Right hindlimb (tissue), 1 donor: ENCODE results near the gene AJAP1.
"Not testable (repeated sequence)": the region's sequence is repeated elsewhere in the genome, so short reads cannot be mapped to it uniquely, and the experiment has no call there.

Experiments used
- DNase-seq: peaks from one replicate; pipeline ENCODE4 v3.0.0-alpha.2; 2018

The AJAP1 gene

GRCh38 chr1:4658643-4659628, 4.5 kb downstream of the AJAP1 start:
- peak; percentile 29 for DNase-seq

GRCh38 chr1:4660917-4661594, 6.6 kb downstream of the AJAP1 start:
- no peak for DNase-seq

DNA sequence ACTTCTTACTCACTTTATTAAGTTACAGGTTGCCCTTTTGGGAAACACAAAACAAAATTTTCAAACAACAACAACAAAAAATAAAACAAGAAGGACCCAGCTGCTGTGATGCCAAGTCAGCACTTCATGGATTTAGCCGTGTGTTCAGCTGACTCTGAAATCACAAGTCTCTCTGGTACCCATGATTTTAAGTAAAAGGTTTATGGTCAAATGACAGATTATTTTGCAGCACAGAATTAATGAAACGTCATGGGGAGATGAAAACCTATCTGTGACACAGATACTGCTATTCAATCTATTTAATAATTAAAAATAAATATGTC, 7.1 kb downstream of the AJAP1 start:
- DNase-seq = no peak

- no peak for DNase-seq
These were observed 7.8 kb downstream of the AJAP1 start for GRCh38 chr1:4662168-4662567.

- no peak for DNase-seq
These were observed 8.3 kb downstream of the AJAP1 start for GRCh38 chr1:4662723-4663122.

- DNase-seq = no peak
These were observed 9.7 kb downstream of the AJAP1 start for GRCh38 chr1:4664095-4664494.

DNA sequence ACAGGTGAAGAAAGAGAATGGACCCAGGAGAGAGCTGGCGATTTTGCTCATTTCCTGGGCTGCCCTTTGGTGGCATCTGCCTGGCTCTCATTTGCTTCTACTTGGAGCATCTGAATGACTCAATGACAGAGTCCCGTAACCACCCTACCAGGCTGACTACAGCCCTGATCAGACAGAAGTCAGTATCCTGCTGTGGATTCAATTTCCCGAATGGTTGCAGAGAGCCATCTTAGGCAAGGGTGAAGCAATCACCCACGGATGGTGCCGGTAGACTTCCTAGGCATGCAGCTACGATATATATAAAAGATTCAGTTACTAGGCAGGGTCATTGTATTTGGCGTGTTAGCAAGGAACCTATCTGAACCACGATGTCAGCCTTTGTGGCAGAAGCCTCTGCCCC, 10.2 kb downstream of the AJAP1 start:
- DNase-seq = no peak

GRCh38 chr1:4665456-4665855, 11.0 kb downstream of the AJAP1 start:
- no peak for DNase-seq

GRCh38 chr1:4666683-4667082, 12.3 kb downstream of the AJAP1 start:
- not testable (repeated sequence) for DNase-seq

GRCh38 chr1:4668743-4669700, 14.6 kb downstream of the AJAP1 start:
- DNase-seq = no peak

GRCh38 chr1:4670265-4670664, 15.9 kb downstream of the AJAP1 start:
- DNase-seq = no peak

DNA sequence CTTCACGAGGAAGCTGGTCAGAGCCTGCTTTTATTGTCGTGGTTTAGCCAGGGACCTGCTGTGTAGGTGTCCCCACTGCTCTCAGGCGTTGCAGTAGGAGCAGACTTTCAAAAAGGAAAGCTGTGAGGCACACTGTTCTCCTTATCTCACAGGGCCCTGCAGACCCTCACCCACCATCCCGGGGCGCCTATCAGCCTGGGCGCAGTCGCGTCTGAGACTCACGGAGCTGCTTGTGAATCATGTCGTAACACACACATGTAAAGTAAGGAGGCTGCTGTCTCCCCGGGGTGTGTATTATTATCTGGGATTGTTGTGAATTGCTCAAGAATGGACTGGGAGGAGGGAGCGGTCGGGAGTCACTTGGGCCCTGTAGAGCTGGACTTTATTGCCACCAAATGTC, 17.4 kb downstream of the AJAP1 start:
- DNase-seq = no peak

DNA sequence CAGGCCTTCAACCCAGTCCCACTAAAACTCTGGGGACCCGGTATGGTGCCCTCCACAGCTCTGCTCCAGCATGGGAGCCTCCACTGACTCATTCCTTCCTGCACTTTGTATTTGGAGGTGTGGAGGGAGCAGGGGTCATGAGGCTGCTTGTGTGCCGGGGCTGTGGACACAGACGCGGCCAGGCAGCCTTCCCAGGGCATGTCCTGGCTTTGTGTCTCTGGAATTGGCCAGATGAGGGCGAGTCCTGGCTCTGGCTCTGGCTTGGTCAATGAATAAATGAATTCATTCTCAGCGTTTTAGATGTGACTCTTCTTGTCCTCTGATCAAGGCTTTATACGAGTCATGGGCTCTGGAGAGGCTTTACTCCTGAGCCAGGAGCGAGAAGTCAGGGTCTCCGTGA, 19.1 kb downstream of the AJAP1 start:
- no peak for DNase-seq

DNA sequence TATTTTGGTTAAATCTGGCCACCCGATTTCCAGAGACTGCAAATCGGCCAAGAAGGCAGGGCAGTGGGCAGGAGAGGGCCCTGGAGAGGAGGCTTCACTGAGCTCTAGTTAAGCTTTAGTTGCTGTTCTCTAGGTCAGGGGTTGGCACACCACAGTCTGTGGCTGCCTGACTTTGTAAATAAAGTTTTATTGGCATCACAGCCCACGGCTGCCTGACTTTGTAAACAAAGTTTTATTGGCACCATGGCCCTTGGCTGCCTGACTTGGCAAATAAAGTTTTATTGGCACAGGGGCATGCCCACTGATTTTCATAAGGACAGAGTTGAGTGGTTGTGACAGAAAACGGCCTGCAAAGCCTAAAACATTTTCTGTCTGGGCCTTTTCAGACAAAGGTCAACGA, 19.7 kb downstream of the AJAP1 start:
- no peak for DNase-seq

DNA sequence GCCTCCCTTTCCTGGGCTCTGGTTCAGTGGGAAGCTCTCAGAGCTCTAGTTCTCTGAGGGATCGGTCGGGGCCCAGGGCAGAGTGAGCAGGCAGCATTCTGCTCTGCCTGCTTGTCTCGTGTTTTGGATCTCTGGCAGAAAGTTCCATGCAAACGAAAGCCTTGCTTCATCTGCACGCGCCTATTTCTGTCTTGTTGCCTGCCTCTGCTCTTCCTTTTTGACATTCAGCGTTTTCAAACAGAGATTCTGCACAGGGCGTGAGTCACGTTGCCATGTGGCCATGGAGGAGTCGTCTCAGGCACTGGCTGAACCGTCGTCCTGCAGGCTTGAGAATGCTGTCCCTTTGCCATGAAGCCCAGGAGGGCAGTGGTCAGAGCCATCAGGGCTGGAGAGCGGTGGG, 20.3 kb downstream of the AJAP1 start:
- DNase-seq = no peak

DNA sequence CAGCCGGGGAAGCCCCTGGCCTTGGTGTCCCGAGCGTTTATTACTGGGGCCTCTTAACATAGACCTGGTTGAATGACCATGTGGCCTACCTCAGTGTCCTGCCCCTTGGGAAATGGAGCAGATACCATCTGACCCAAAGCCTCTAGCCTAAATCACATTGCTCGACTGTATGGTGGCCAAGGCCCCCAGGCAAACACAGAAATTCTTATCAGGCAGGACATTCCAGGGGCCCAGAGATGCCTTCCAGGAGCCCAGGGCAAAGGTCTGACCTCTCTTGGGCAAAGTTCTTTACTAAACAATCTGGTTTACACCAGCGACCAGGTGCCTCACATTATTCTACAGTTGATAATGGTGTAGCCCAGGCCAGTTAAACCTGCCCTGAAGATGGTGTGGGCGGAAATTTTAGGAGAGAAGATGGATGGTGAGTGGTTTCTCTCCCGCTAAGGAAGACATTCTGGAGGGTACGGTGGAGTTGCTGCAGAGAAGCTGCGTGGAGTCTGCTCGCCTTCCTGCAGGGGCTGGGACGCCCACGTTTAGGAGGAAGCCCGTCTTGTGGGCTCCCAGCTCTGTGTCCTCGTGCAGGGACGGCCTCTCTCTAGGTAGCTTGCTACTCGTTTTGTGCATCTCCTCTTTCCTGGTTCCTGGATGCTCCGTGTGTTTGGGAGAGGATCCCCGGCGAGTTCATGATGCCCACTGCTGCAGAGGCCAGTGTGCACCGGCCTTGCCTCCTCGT, 21.2 kb downstream of the AJAP1 start:
- DNase-seq = no peak

DNA sequence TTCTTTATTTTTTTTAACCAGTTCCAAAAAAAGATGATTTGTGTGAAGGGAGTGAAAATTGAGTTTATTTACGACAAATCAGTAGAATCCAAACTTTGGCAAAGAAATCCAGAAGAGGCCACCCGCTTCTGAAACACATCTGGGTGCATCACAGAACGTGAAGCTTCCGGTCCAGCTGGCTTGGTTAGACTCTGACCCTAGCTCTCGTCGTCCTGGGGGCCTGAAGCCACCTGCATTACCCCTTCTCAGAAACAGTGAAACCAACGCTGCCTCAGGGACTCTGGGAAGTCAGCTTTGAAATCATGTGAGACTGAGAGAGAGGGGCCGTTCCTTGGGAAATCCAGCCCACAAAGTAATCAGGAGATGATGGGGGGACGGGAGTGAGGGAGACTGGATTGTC, 21.8 kb downstream of the AJAP1 start:
- no peak for DNase-seq

GRCh38 chr1:4677608-4678007, 23.2 kb downstream of the AJAP1 start:
- no peak for DNase-seq

GRCh38 chr1:4678066-4678717, 23.8 kb downstream of the AJAP1 start:
- no peak for DNase-seq

- DNase-seq = no peak
These were observed 26.6 kb downstream of the AJAP1 start for GRCh38 chr1:4681026-4681425.

- DNase-seq = no peak
These were observed 28.3 kb downstream of the AJAP1 start for GRCh38 chr1:4682607-4683220.
